ENCODE results near the gene HDAC4. TPM values are rescaled to one million over a fixed set of nuclear protein-coding genes. Genes with fewer than 3 reads are reported as not detected.

The HDAC4 gene
- total RNA-seq, 1 donor from 2014 or later = 65.7 TPM

GRCh38 chr2:239061824-239062570 is 338.8 kb downstream of the HDAC4 start:
- Histone ChIP-seq H3K36me3 (peaks cover 28 to 57% of the 10 kb centered on the region in 2 donors), H3K27ac (no peak overlapping the region), H3K9me3 (no peaks in the 10 kb centered on the region), H3K4me1 (no peaks in the 10 kb centered on the region), H3K27me3 (no peaks in the 10 kb centered on the region), H3K4me3 (no peak overlapping the region)
- intact Hi-C loops (cut with DNase I) = no loop called here
- DNase-seq (ENCODE audit: low spot score in 2 of 2) = no peak
- TF ChIP-seq CTCF (IDR thresholded peaks at IDR 0.05) = no peak

GRCh38 chr2:239061121-239061666 is 339.6 kb downstream of the HDAC4 start:
- Histone ChIP-seq H3K36me3 (peaks cover 21 to 49% of the 10 kb centered on the region in 2 donors), H3K4me1 (no peaks in the 10 kb centered on the region), H3K27me3 (no peaks in the 10 kb centered on the region), H3K9me3 (no peaks in the 10 kb centered on the region), H3K4me3 (no peak overlapping the region), H3K27ac (no peak overlapping the region)
- no peak for TF ChIP-seq CTCF (IDR thresholded peaks at IDR 0.05)
- no peak for DNase-seq (ENCODE audit: low spot score in 2 of 2)
- intact Hi-C loops (cut with DNase I) = no loop called here

GRCh38 chr2:239060676-239061075 is 340.1 kb downstream of the HDAC4 start:
- Histone ChIP-seq H3K9me3 (no peaks in the 10 kb centered on the region), H3K4me3 (no peak overlapping the region), H3K4me1 (no peaks in the 10 kb centered on the region), H3K27ac (no peak overlapping the region), H3K36me3 (peaks cover 16 to 49% of the 10 kb centered on the region in 2 donors), H3K27me3 (no peaks in the 10 kb centered on the region)
- DNase-seq (ENCODE audit: low spot score in 2 of 2) = no peak
- intact Hi-C loops (cut with DNase I) = no loop called here
- no peak for TF ChIP-seq CTCF (IDR thresholded peaks at IDR 0.05)

- no peak for TF ChIP-seq CTCF (IDR thresholded peaks at IDR 0.05)
Measured at GRCh38 chr2:239059854-239060253, 341.0 kb downstream of the HDAC4 start.

GRCh38 chr2:239058766-239059165 is 342.1 kb downstream of the HDAC4 start:
- Histone ChIP-seq H3K9me3 (no peaks in the 10 kb centered on the region), H3K36me3 (peaks cover 11 to 46% of the 10 kb centered on the region in 2 donors), H3K4me3 (no peak overlapping the region), H3K4me1 (no peaks in the 10 kb centered on the region), H3K27ac (no peak overlapping the region), H3K27me3 (no peaks in the 10 kb centered on the region)
- TF ChIP-seq CTCF (IDR thresholded peaks at IDR 0.05) = no peak
- intact Hi-C loops (cut with DNase I) = no loop called here
- no peak for DNase-seq (ENCODE audit: low spot score in 2 of 2)

More at GRCh38 chr2:239059854-239060253, 341.0 kb downstream of the HDAC4 start:
- no peaks in the 10 kb centered on the region for H3K27me3 ChIP-seq
- no peaks in the 10 kb centered on the region for H3K4me1 ChIP-seq
- no peak overlapping the region for H3K4me3 ChIP-seq
- H3K27ac ChIP-seq = no peak overlapping the region
- H3K36me3 ChIP-seq = peaks cover 9 to 46% of the 10 kb centered on the region in 2 donors
- intact Hi-C loops (cut with DNase I) = no loop called here
- H3K9me3 ChIP-seq = no peaks in the 10 kb centered on the region
- DNase-seq (ENCODE audit: low spot score in 2 of 2) = no peak
